Activated B cell treated with CpG ODN at 0.5 μM for 24 hours (primary cell): ENCODE results near the gene UBE2N. TPM values are rescaled to one million over a fixed set of nuclear protein-coding genes. Genes with fewer than 3 reads are reported as not detected.

Source experiments
- ATAC-seq: fragments of 200-7000 bp; cut with Tn5 transposase; one replicate; pipeline ENCODE4 v1.10.0; 2021; ENCODE audit warnings: low read depth, mild to moderate bottlenecking, moderate library complexity
- CTCF ChIA-PET: fragments of 350-600 bp; sonication (Branson Sonifier 250); formaldehyde crosslinking; loops from one replicate; lab custom pipeline; 2021; ENCODE audit warnings: antibody characterized with exemption; lab: Charles Lee
- POLR2A ChIA-PET: fragments of 350-600 bp; sonication (Branson Sonifier 250); formaldehyde crosslinking; loops from one replicate; lab custom pipeline; 2021; ENCODE audit warnings: antibody characterized with exemption; lab: Charles Lee
- DNase-seq: peaks from one replicate; pipeline ENCODE4 v3.0.0; 2022
- H3K27ac Mint-ChIP-seq: one replicate; pipeline ENCODE4 v1.8.0; 2020; ENCODE audit warnings: mixed read lengths
- H3K27me3 Mint-ChIP-seq: one replicate; pipeline ENCODE4 v1.8.0; 2021; ENCODE audit warnings: mixed read lengths
- H3K36me3 Mint-ChIP-seq: one replicate; pipeline ENCODE4 v1.8.0; 2021; ENCODE audit warnings: low read depth, mixed read lengths
- H3K4me1 Mint-ChIP-seq: one replicate; pipeline ENCODE4 v1.8.0; 2021; ENCODE audit warnings: mixed read lengths
- H3K4me3 Mint-ChIP-seq: one replicate; pipeline ENCODE4 v1.8.0; 2020; ENCODE audit warnings: mild to moderate bottlenecking, mixed read lengths
- H3K9me3 Mint-ChIP-seq: one replicate; pipeline ENCODE4 v1.8.0; 2020; ENCODE audit warnings: mixed read lengths
- intact Hi-C: fragments of 100-400 bp; cut with micrococcal nuclease; formaldehyde crosslinking; loops from one replicate; pipeline ENCODE4 v1.15.1; 2024
- total RNA-seq: library from RNA; stranded (reverse); gene quantifications from 2 replicates; pipeline ENCODE4 v1.2.3, GENCODE V29; 2022
- TF ChIP-seq, protein P1 (sequence below): fragments of 200-600 bp; IDR thresholded peaks from one replicate; pipeline ENCODE4 v1.8.0; 2022; ENCODE audit warnings: antibody characterized with exemption, mild to moderate bottlenecking

UBE2N gene
- total RNA-seq, 1 donor from 2014 or later: 152 TPM

DNA sequence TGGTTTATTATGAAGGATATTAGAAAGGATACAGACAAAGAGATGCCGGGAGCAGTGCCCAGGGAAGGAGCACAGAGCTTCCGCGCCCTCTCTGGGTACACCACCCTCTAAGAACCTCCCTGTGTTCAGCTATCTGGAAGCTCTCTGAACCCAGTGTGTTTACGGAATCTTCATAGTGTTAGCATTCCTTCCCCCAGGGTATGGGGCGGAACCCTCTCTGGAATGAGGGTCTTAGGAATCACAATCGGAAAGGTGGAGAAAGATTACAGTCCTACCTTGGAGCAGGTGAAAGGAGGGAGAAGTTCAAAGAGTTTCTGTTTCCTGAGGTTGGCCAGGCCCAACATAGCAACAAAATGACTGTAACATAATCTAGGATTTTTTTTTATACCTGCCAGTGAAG is 70.8 kb downstream of the UBE2N start:
- Mint-ChIP-seq H3K36me3 (no peaks in the 10 kb centered on the region), H3K4me3 (no peak overlapping the region), H3K9me3 (no peaks in the 10 kb centered on the region), H3K27ac (no peak overlapping the region), H3K27me3 (peaks cover 6% of the 10 kb centered on the region), H3K4me1 (no peaks in the 10 kb centered on the region)
- ATAC-seq: no peak
- TF ChIP-seq, protein P1, sequence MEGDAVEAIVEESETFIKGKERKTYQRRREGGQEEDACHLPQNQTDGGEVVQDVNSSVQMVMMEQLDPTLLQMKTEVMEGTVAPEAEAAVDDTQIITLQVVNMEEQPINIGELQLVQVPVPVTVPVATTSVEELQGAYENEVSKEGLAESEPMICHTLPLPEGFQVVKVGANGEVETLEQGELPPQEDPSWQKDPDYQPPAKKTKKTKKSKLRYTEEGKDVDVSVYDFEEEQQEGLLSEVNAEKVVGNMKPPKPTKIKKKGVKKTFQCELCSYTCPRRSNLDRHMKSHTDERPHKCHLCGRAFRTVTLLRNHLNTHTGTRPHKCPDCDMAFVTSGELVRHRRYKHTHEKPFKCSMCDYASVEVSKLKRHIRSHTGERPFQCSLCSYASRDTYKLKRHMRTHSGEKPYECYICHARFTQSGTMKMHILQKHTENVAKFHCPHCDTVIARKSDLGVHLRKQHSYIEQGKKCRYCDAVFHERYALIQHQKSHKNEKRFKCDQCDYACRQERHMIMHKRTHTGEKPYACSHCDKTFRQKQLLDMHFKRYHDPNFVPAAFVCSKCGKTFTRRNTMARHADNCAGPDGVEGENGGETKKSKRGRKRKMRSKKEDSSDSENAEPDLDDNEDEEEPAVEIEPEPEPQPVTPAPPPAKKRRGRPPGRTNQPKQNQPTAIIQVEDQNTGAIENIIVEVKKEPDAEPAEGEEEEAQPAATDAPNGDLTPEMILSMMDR: no peak
- ChIA-PET CTCF (no interaction called here), POLR2A (no interaction called here)
- intact Hi-C loops: no loop called here
- no peak for DNase-seq

GRCh38 chr12:93369505-93369904 is 72.2 kb downstream of the UBE2N start:
- Mint-ChIP-seq H3K27ac (no peak overlapping the region), H3K4me3 (no peak overlapping the region), H3K9me3 (no peaks in the 10 kb centered on the region), H3K27me3 (peaks cover 6% of the 10 kb centered on the region), H3K4me1 (peaks cover under 1% of the 10 kb centered on the region), H3K36me3 (no peaks in the 10 kb centered on the region)
- POLR2A ChIA-PET: no interaction called here
- intact Hi-C loops: no loop called here
- CTCF ChIA-PET: no interaction called here
- ATAC-seq (no peak), DNase-seq (no peak)
- TF ChIP-seq, protein P1: no peak

DNA sequence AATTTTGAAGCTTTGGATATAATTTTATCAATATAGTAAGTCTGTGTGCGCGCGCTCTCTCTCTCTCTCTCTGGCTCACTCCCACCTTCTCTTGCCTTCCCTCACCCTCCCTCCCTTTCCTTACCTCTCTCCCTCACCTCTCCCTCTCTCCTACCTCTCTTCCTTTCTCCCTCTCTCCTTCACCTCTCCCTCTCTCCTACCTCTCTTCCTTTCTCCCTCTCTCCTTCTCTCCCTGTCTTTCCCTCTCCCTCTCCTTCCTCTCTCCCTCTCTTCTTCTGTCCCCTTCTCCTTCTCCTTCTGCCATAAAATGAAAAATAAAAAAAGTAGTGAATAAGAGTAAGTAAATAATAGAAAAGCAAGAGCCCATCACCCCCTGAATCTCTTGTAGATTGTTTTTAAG is 73.0 kb downstream of the UBE2N start:
- TF ChIP-seq, protein P1: no peak
- DNase-seq (no peak), ATAC-seq (no peak)
- H3K36me3 Mint-ChIP-seq: no peaks in the 10 kb centered on the region
- H3K4me1 Mint-ChIP-seq: peaks cover 7% of the 10 kb centered on the region
- H3K4me3 Mint-ChIP-seq: no peak overlapping the region
- no peak overlapping the region for H3K27ac Mint-ChIP-seq
- peaks cover 6% of the 10 kb centered on the region for H3K27me3 Mint-ChIP-seq
- ChIA-PET POLR2A (no interaction called here), CTCF (no interaction called here)
- intact Hi-C loops: no loop called here
- no peaks in the 10 kb centered on the region for H3K9me3 Mint-ChIP-seq

GRCh38 chr12:93366422-93366821 is 75.3 kb downstream of the UBE2N start:
- Mint-ChIP-seq H3K4me1 (peaks cover 8% of the 10 kb centered on the region), H3K9me3 (no peaks in the 10 kb centered on the region), H3K27ac (no peak overlapping the region), H3K27me3 (peaks cover 5% of the 10 kb centered on the region), H3K36me3 (no peaks in the 10 kb centered on the region), H3K4me3 (no peak overlapping the region)
- TF ChIP-seq, protein P1: no peak
- ATAC-seq: no peak
- ChIA-PET POLR2A (no interaction called here), CTCF (no interaction called here)
- no peak for DNase-seq
- intact Hi-C loops: no loop called here

DNA sequence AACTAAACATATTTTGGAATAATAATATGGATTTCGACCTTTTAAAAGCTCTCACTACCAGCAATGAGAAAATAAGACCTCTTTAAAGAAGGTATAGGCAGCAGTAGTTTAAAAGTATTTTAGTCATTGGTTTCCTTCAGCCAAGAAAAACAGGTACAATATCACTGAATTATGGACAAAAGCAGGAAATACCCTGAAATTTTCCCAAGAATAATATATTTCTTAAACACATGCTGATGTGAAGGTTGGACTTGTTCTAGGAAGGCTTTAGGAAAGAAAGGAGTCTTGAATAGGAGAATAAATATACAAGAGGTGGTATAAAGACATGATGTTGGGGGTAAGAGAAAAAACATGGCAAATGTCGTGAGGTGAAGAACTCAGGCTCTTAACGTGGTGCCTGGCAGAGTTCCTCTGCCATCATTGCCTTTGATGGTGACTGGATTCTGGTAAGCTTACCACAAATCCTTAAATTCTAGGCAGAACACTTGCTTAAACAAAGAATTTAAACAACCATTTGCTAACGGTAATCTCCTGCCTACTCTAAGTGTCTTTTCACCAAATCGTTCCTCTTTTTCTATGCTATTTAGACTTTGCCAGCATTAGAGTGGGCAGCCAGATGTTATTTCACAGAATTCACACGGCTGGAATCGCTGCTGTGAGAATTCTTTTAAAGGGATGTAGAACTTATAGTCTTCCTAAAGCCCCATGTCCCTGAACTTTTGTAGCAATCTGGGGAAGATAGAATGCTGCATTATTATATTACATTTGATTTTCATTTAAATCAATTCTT is 75.9 kb downstream of the UBE2N start:
- no peaks in the 10 kb centered on the region for H3K9me3 Mint-ChIP-seq

More for the DNA sequence above, 75.9 kb downstream of the UBE2N start:
- DNase-seq: no peak
- Mint-ChIP-seq H3K27me3 (peaks cover 2% of the 10 kb centered on the region), H3K36me3 (no peaks in the 10 kb centered on the region), H3K4me1 (peaks cover 8% of the 10 kb centered on the region), H3K27ac (no peak overlapping the region), H3K4me3 (no peak overlapping the region)
- ChIA-PET POLR2A (no interaction called here), CTCF (no interaction called here)
- intact Hi-C loops: no loop called here
- TF ChIP-seq, protein P1: no peak
- no peak for ATAC-seq
